Measurements from ENCODE around the gene TTLL4. TPM values are rescaled to one million over a fixed set of nuclear protein-coding genes. Genes with fewer than 3 reads are reported as not detected.

The TTLL4 gene
- total RNA-seq, 1 donor from 2014 or later, result 116 TPM

DNA sequence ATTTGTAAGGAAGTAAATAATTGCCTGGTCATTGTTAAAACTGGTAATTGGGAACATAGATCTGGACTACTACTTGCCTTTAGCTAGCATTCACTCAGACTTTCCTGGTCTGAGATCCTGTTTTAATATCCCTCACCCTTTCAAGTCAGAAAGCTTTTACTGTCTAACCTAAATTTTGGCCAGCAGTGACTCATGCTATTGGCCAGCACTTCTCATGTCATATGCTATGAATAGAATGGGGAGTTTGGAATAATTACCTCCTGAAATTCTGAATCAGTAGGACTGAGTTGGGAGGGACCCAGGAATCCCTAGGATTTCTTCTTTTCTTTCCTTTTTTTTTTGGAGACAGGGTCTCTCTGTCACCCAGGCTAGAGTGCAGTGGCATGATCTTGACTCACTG lies 19.4 kb upstream of the TTLL4 start:
- H3K36me3 Mint-ChIP-seq (ENCODE audit: low read depth), result peaks cover 3% of the 10 kb centered on the region
- H3K9me3 Mint-ChIP-seq, result no peaks in the 10 kb centered on the region
- H3K4me1 Mint-ChIP-seq, result peaks cover 19% of the 10 kb centered on the region
- no peak overlapping the region for H3K27ac Mint-ChIP-seq (ENCODE audit: unreplicated experiment)
- H3K27me3 Mint-ChIP-seq (ENCODE audit: low read depth), result no peaks in the 10 kb centered on the region
- no peak overlapping the region for H3K4me3 Mint-ChIP-seq
- TF ChIP-seq, protein P1, sequence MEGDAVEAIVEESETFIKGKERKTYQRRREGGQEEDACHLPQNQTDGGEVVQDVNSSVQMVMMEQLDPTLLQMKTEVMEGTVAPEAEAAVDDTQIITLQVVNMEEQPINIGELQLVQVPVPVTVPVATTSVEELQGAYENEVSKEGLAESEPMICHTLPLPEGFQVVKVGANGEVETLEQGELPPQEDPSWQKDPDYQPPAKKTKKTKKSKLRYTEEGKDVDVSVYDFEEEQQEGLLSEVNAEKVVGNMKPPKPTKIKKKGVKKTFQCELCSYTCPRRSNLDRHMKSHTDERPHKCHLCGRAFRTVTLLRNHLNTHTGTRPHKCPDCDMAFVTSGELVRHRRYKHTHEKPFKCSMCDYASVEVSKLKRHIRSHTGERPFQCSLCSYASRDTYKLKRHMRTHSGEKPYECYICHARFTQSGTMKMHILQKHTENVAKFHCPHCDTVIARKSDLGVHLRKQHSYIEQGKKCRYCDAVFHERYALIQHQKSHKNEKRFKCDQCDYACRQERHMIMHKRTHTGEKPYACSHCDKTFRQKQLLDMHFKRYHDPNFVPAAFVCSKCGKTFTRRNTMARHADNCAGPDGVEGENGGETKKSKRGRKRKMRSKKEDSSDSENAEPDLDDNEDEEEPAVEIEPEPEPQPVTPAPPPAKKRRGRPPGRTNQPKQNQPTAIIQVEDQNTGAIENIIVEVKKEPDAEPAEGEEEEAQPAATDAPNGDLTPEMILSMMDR (conservative IDR thresholded peaks at IDR 0.05), result no peak
- DNase-seq (ENCODE audit: low read depth, low spot score), result no peak

DNA sequence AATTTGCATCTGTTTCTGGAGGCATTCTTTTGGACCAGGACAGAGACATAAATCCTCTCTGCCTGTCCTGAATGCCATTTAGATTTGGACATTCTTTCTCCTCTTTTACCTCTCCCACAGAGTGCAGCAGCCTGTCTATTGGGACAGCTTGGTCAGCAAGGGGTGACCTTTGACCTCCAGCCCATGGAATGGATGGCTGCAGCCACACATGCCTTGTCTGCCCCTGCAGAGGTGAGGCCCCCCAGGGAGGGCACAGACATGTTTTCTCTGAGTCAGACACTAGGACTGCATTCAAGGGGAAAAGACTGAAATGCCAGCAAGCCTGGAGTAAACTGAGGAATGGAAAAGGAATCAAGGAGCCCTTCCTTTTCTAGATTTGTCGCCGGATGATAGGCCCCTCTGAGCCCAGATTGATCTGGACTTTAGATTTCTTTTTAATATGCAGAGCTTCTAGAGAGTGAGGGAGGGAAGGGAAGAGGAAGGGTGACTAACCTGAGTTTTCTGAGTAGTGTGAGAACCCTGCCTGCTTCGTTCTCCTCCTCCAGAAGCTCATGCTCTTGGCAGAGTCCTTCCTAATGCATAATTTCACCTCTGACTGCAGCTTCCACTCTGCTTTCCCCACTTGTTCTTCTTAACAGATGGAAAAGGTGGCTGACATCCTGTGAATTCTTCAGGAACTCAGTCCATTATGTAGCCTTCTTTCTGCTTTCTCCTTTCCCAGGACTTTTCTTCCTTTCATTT lies 16.1 kb upstream of the TTLL4 start:
- H3K36me3 Mint-ChIP-seq (ENCODE audit: low read depth), result peaks cover 7% of the 10 kb centered on the region
- H3K27me3 Mint-ChIP-seq (ENCODE audit: low read depth), result no peaks in the 10 kb centered on the region
- peak; percentile 28 for DNase-seq (ENCODE audit: low read depth, low spot score)
- TF ChIP-seq, protein P1 (conservative IDR thresholded peaks at IDR 0.05), result no peak
- H3K27ac Mint-ChIP-seq (ENCODE audit: unreplicated experiment), result no peak overlapping the region
- H3K4me3 Mint-ChIP-seq, result no peak overlapping the region
- peaks cover 13% of the 10 kb centered on the region for H3K4me1 Mint-ChIP-seq
- H3K9me3 Mint-ChIP-seq, result no peaks in the 10 kb centered on the region

DNA sequence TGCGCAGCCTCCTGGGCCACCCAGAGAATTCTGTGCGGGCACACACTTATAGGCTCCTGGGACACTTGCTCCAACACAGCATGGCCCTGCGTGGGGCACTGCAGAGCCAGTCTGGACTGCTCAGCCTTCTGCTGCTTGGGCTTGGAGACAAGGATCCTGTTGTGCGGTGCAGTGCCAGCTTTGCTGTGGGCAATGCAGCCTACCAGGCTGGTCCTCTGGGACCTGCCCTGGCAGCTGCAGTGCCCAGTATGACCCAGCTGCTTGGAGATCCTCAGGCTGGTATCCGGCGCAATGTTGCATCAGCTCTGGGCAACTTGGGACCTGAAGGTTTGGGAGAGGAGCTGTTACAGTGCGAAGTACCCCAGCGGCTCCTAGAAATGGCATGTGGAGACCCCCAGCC lies 11.8 kb upstream of the TTLL4 start:
- TF ChIP-seq, protein P1 (conservative IDR thresholded peaks at IDR 0.05), result no peak
- no peak overlapping the region for H3K27ac Mint-ChIP-seq (ENCODE audit: unreplicated experiment)
- H3K9me3 Mint-ChIP-seq, result no peaks in the 10 kb centered on the region
- H3K4me3 Mint-ChIP-seq, result no peak overlapping the region
- no peak for DNase-seq (ENCODE audit: low read depth, low spot score)
- H3K36me3 Mint-ChIP-seq (ENCODE audit: low read depth), result peaks cover 8% of the 10 kb centered on the region
- no peaks in the 10 kb centered on the region for H3K27me3 Mint-ChIP-seq (ENCODE audit: low read depth)
- H3K4me1 Mint-ChIP-seq, result peaks cover 11% of the 10 kb centered on the region

DNA sequence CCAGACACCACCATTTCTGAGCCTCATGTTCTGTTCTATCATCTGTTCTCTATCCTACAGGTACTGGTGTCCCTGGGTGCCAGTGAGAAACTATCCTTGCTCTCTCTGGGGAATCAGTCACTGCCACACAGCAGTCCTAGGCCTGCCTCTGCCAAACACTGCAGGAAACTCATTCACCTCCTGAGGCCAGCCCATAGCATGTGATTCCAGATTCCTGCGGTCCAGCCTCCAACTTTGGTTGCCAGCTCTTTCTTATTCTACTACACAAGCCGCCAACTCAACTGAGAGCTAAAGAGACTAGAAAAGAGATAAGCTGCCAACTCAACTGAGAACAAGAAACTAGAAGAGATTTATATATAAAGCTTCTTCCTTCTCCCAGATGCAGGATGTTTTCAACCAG lies 8.8 kb upstream of the TTLL4 start:
- no peak for DNase-seq (ENCODE audit: low read depth, low spot score)
- Mint-ChIP-seq H3K27me3 (ENCODE audit: low read depth) (no peaks in the 10 kb centered on the region), H3K27ac (ENCODE audit: unreplicated experiment) (no peak overlapping the region), H3K36me3 (ENCODE audit: low read depth) (peaks cover 5% of the 10 kb centered on the region), H3K4me1 (no peaks in the 10 kb centered on the region), H3K9me3 (no peaks in the 10 kb centered on the region), H3K4me3 (no peak overlapping the region)
- TF ChIP-seq, protein P1 (conservative IDR thresholded peaks at IDR 0.05), result no peak

GRCh38 chr2:218703341-218703740 lies 7.3 kb upstream of the TTLL4 start:
- Mint-ChIP-seq H3K9me3 (no peaks in the 10 kb centered on the region), H3K27ac (ENCODE audit: unreplicated experiment) (no peak overlapping the region), H3K27me3 (ENCODE audit: low read depth) (no peaks in the 10 kb centered on the region), H3K36me3 (ENCODE audit: low read depth) (peaks cover 5% of the 10 kb centered on the region), H3K4me3 (no peak overlapping the region), H3K4me1 (no peaks in the 10 kb centered on the region)
- DNase-seq (ENCODE audit: low read depth, low spot score), result no peak
- TF ChIP-seq, protein P1 (conservative IDR thresholded peaks at IDR 0.05), result no peak
